ENCODE results near the gene OR9K2. TPM values are rescaled to one million over a fixed set of nuclear protein-coding genes. Genes with fewer than 3 reads are reported as not detected.
"Not testable (repeated sequence)": the region's sequence is repeated elsewhere in the genome, so short reads cannot be mapped to it uniquely, and the experiment has no call there.

OR9K2 gene
- polyA plus RNA-seq, 1 donor from 2014 or later, result not detected

- no peaks in the 10 kb centered on the region for H4K20me1 ChIP-seq (ENCODE audit: insufficient read depth)
- no peak overlapping the region for H3K27ac ChIP-seq (ENCODE audit: low read length)
- H2AFZ ChIP-seq (ENCODE audit: low read depth, low read length), result no peak overlapping the region
- H3K9me3 ChIP-seq (ENCODE audit: low read length), result no peaks in the 10 kb centered on the region
- H3F3A ChIP-seq (ENCODE audit: insufficient read depth, low read length, poor library complexity, severe bottlenecking), result no peaks in the 10 kb centered on the region
- H3K27me3 ChIP-seq (ENCODE audit: insufficient read depth, low read depth, low read length), result no peaks in the 10 kb centered on the region
- H3K9me2 ChIP-seq (ENCODE audit: insufficient read depth, low read length), result no peaks in the 10 kb centered on the region
- H3K4me3 ChIP-seq (ENCODE audit: low read length), result no peak overlapping the region
- H3K9ac ChIP-seq (ENCODE audit: low read length), result no peak overlapping the region
- no peak overlapping the region for H3K4me2 ChIP-seq (ENCODE audit: low read length)
- H3K36me3 ChIP-seq (ENCODE audit: insufficient read depth, low read length), result no peaks in the 10 kb centered on the region
- TF ChIP-seq EZH2 (IDR thresholded peaks at IDR 0.05; ENCODE audit: borderline replicate concordance, insufficient read depth, low read length, poor library complexity, severe bottlenecking), result no peak
- TF ChIP-seq, protein P1, sequence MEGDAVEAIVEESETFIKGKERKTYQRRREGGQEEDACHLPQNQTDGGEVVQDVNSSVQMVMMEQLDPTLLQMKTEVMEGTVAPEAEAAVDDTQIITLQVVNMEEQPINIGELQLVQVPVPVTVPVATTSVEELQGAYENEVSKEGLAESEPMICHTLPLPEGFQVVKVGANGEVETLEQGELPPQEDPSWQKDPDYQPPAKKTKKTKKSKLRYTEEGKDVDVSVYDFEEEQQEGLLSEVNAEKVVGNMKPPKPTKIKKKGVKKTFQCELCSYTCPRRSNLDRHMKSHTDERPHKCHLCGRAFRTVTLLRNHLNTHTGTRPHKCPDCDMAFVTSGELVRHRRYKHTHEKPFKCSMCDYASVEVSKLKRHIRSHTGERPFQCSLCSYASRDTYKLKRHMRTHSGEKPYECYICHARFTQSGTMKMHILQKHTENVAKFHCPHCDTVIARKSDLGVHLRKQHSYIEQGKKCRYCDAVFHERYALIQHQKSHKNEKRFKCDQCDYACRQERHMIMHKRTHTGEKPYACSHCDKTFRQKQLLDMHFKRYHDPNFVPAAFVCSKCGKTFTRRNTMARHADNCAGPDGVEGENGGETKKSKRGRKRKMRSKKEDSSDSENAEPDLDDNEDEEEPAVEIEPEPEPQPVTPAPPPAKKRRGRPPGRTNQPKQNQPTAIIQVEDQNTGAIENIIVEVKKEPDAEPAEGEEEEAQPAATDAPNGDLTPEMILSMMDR (IDR thresholded peaks at IDR 0.05; ENCODE audit: poor library complexity, severe bottlenecking), result peak; percentile 30
- no peaks in the 10 kb centered on the region for H3K79me2 ChIP-seq (replicated peaks; ENCODE audit: insufficient read depth, low read length)
Observed at GRCh38 chr12:55143566-55143870, 17.3 kb downstream of the OR9K2 start.

- H3K79me2 ChIP-seq (replicated peaks; ENCODE audit: insufficient read depth, low read length); H3F3A ChIP-seq (ENCODE audit: insufficient read depth, low read length, poor library complexity, severe bottlenecking); H3K4me3 ChIP-seq (ENCODE audit: low read length); H3K36me3 ChIP-seq (ENCODE audit: insufficient read depth, low read length); H4K20me1 ChIP-seq (ENCODE audit: insufficient read depth); H3K9ac ChIP-seq (ENCODE audit: low read length); H3K27me3 ChIP-seq (ENCODE audit: insufficient read depth, low read depth, low read length); H3K9me2 ChIP-seq (ENCODE audit: insufficient read depth, low read length); H2AFZ ChIP-seq (ENCODE audit: low read depth, low read length); H3K9me3 ChIP-seq (ENCODE audit: low read length); H3K4me2 ChIP-seq (ENCODE audit: low read length); H3K27ac ChIP-seq (ENCODE audit: low read length): not testable (repeated sequence)
Observed at GRCh38 chr12:55167010-55167640, 40.9 kb downstream of the OR9K2 start.

DNA sequence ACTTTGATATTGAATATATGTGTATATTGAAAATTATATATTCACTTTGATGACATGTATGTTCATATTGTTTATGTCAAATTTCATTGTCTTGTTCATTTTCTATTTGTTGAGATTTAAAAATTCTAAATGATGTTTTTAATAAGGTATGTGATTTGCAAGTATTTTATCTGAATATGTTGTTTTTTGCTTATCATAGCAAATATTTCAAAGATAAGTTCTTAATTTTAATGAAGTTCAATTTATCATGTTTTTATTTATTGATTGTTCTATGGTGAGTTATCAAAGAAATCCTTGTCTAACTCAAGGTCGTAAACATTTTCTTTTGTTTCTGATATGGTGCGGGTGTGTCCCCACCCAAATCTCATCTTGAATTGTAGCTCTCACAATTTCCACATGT lies 45.2 kb downstream of the OR9K2 start:
- no peak for TF ChIP-seq RAD21 (conservative IDR thresholded peaks at IDR 0.05)
- TF ChIP-seq EZH2 (IDR thresholded peaks at IDR 0.05; ENCODE audit: borderline replicate concordance, insufficient read depth, low read length, poor library complexity, severe bottlenecking), result no peak
- TF ChIP-seq TAF1 (IDR thresholded peaks at IDR 0.05; ENCODE audit: low read depth), result no peak
- TF ChIP-seq, protein P1 (IDR thresholded peaks at IDR 0.05; ENCODE audit: poor library complexity, severe bottlenecking), result no peak
- TF ChIP-seq POLR2AphosphoS5 (IDR thresholded peaks at IDR 0.05), result no peak
- no peak for TF ChIP-seq MXI1 (conservative IDR thresholded peaks at IDR 0.05; ENCODE audit: poor library complexity, severe bottlenecking)
- no peak for TF ChIP-seq REST (IDR thresholded peaks at IDR 0.05; ENCODE audit: borderline replicate concordance)
- no peak for TF ChIP-seq EP300 (conservative IDR thresholded peaks at IDR 0.05; ENCODE audit: poor library complexity, severe bottlenecking)
- no peak for TF ChIP-seq SMC3 (conservative IDR thresholded peaks at IDR 0.05; ENCODE audit: poor library complexity)
- Histone ChIP-seq H3K79me2 (replicated peaks; ENCODE audit: insufficient read depth, low read length) (no peaks in the 10 kb centered on the region), H3F3A (ENCODE audit: insufficient read depth, low read length, poor library complexity, severe bottlenecking) (no peaks in the 10 kb centered on the region), H3K9me3 (ENCODE audit: low read length) (no peaks in the 10 kb centered on the region), H3K36me3 (ENCODE audit: insufficient read depth, low read length) (no peaks in the 10 kb centered on the region), H2AFZ (ENCODE audit: low read depth, low read length) (no peak overlapping the region), H3K4me3 (ENCODE audit: low read length) (no peak overlapping the region), H3K9ac (ENCODE audit: low read length) (no peak overlapping the region), H3K27me3 (ENCODE audit: insufficient read depth, low read depth, low read length) (no peaks in the 10 kb centered on the region), H3K9me2 (ENCODE audit: insufficient read depth, low read length) (no peaks in the 10 kb centered on the region), H3K27ac (ENCODE audit: low read length) (no peak overlapping the region), H3K4me2 (ENCODE audit: low read length) (no peak overlapping the region), H4K20me1 (ENCODE audit: insufficient read depth) (no peaks in the 10 kb centered on the region)

- H3K27ac ChIP-seq (ENCODE audit: low read length); H3K79me2 ChIP-seq (replicated peaks; ENCODE audit: insufficient read depth, low read length); H3K4me3 ChIP-seq (ENCODE audit: low read length); H3K4me2 ChIP-seq (ENCODE audit: low read length); H2AFZ ChIP-seq (ENCODE audit: low read depth, low read length); H3K36me3 ChIP-seq (ENCODE audit: insufficient read depth, low read length); H3K9me2 ChIP-seq (ENCODE audit: insufficient read depth, low read length); H3F3A ChIP-seq (ENCODE audit: insufficient read depth, low read length, poor library complexity, severe bottlenecking); H4K20me1 ChIP-seq (ENCODE audit: insufficient read depth); H3K9ac ChIP-seq (ENCODE audit: low read length); H3K9me3 ChIP-seq (ENCODE audit: low read length); H3K27me3 ChIP-seq (ENCODE audit: insufficient read depth, low read depth, low read length): not testable (repeated sequence)
Observed at GRCh38 chr12:55171846-55172245, 45.6 kb downstream of the OR9K2 start.

All from neural cell (in vitro differentiated cells).